Sigmoid colon (tissue), 7 donors: ENCODE results near the gene SNCB. TPM values are rescaled to one million over a fixed set of nuclear protein-coding genes. Genes with fewer than 3 reads are reported as not detected.

Experiments
- DNase-seq: peaks from one replicate; pipeline ENCODE4 v3.0.0-alpha.2; 2019
- H3K27ac ChIP-seq, 4 donors: fragments of 200-600 bp; sonication (generic); one replicate each; pipeline ENCODE4 v1.5.1; 2016 to 2019; ENCODE audit warnings: mild to moderate bottlenecking in 1 of 4
- H3K27me3 ChIP-seq, 3 donors: fragments of 200-600 bp; sonication (generic); one replicate each; pipeline ENCODE4 v1.5.1; 2019; ENCODE audit warnings: mild to moderate bottlenecking in 1 of 3
- H3K36me3 ChIP-seq, 4 donors: fragments of 200-600 bp; sonication (generic); one replicate each; pipeline ENCODE4 v1.5.1; 2016 to 2019
- H3K4me1 ChIP-seq, 4 donors: fragments of 200-600 bp; sonication (generic); one replicate each; pipeline ENCODE4 v1.5.1; 2017 to 2019
- H3K4me3 ChIP-seq, 4 donors: fragments of 200-600 bp; sonication (generic); one replicate each; pipeline ENCODE4 v1.5.1; 2017 to 2019; ENCODE audit warnings: mild to moderate bottlenecking in 2 of 4, moderate library complexity in 1 of 4
- H3K9me3 ChIP-seq, 4 donors: fragments of 200-600 bp in 3 of 4; sonication (generic) in 3 of 4; one replicate each; pipeline versions ENCODE4 v1.5.1 to v1.6.1; 2013 to 2019
- CTCF ChIP-seq, 4 experiments: fragments of 450-650 bp in 3 of 4; fragments of 200-600 bp in 1 of 4; IDR thresholded peaks; one replicate each; pipeline ENCODE4 v1.5.1; 2016 to 2019; ENCODE audit warnings: antibody characterized with exemption in 4 of 4, mild to moderate bottlenecking in 3 of 4, moderate library complexity in 2 of 4
- EP300 ChIP-seq, 4 donors: sonication (generic); formaldehyde crosslinking; IDR thresholded peaks; one replicate each; pipeline ENCODE4 v1.6.1; 2017; ENCODE audit warnings: antibody characterized with exemption in 4 of 4
- POLR2A ChIP-seq, 2 donors: fragments of 450-650 bp; IDR thresholded peaks; one replicate each; pipeline ENCODE4 v1.6.1; 2016; ENCODE audit warnings: antibody characterized with exemption in 2 of 2, mild to moderate bottlenecking in 2 of 2, moderate library complexity in 2 of 2
- POLR2AphosphoS5 ChIP-seq, 4 donors: sonication (generic); formaldehyde crosslinking; IDR thresholded peaks; one replicate each; pipeline ENCODE4 v1.6.1; 2017; ENCODE audit warnings: antibody characterized with exemption in 4 of 4
- WGBS, 2 donors: extraction: QIAGEN DNeasy Blood & Tissue Kit; methylation state at CpG; one replicate each; pipeline ENCODE4 v1.1.7; 2013; 5-methylcytosine and 5-hydroxymethylcytosine counted together
- intact Hi-C: fragments of 100-400 bp; cut with DNase I; formaldehyde crosslinking; loops from one replicate; pipeline ENCODE4 v1.15.1; 2023
- polyA plus RNA-seq, 3 donors: library from polyadenylated mRNA; stranded (reverse); fragments of 200-250 nt; gene quantifications; one replicate each; pipeline ENCODE4 v1.2.3, GENCODE V29; 2013
- total RNA-seq, 4 donors: library from RNA; depleted of rRNA; stranded (reverse); fragments of >200 nt; gene quantifications; one replicate each; pipeline ENCODE4 v1.1.0, GENCODE V29; 2016
- donor health status: healthy with polysubstance abuse.
- donor health status: Bipolar disorder and iron deficiency.
- donor health status: healthy.

The SNCB gene
- total and polyA plus RNA-seq, 7 donors, result 0.23 to 2.2 TPM; not detected in 5

GRCh38 chr5:176577312-176578176 is 52.8 kb downstream of the SNCB start:
- Histone ChIP-seq H3K36me3 (no peaks in the 10 kb centered on the region), H3K27me3 (peaks cover 0 to 13% (median 0%) of the 10 kb centered on the region in 3 donors), H3K4me3 (no peak overlapping the region), H3K27ac (no peak overlapping the region), H3K9me3 (no peaks in the 10 kb centered on the region), H3K4me1 (no peaks in the 10 kb centered on the region)
- no peak for TF ChIP-seq POLR2AphosphoS5 (IDR thresholded peaks at IDR 0.05)
- no peak for TF ChIP-seq CTCF (IDR thresholded peaks at IDR 0.05)
- TF ChIP-seq EP300 (IDR thresholded peaks at IDR 0.05), result no peak
- TF ChIP-seq POLR2A (IDR thresholded peaks at IDR 0.05), result no peak
- DNase-seq, result no peak
- 86 to 91% methylated on average over 36 of the region's 36 CpGs for WGBS, 2 donors
- intact Hi-C loops, result loop anchor here (10.0 kb wide), 2 partner anchors 67 to 163 kb away; partner anchors contain the start of genes CLTB and TSPAN17

GRCh38 chr5:176575488-176576422 is 54.6 kb downstream of the SNCB start:
- Histone ChIP-seq H3K9me3 (no peaks in the 10 kb centered on the region), H3K27me3 (peaks cover 0 to 13% (median 0%) of the 10 kb centered on the region in 3 donors), H3K4me1 (no peaks in the 10 kb centered on the region), H3K27ac (no peak overlapping the region), H3K36me3 (no peaks in the 10 kb centered on the region), H3K4me3 (no peak overlapping the region)
- no peak for TF ChIP-seq POLR2AphosphoS5 (IDR thresholded peaks at IDR 0.05)
- no peak for TF ChIP-seq POLR2A (IDR thresholded peaks at IDR 0.05)
- TF ChIP-seq EP300 (IDR thresholded peaks at IDR 0.05), result no peak
- TF ChIP-seq CTCF (IDR thresholded peaks at IDR 0.05), result no peak
- intact Hi-C loops, result loop anchor here (10.0 kb wide), 2 partner anchors 69 to 161 kb away; partner anchors contain the start of genes CLTB and TSPAN17
- no peak for DNase-seq
- 89 to 90% methylated on average over 37 of the region's 37 CpGs for WGBS, 2 donors

- no peaks in the 10 kb centered on the region for H3K4me1 ChIP-seq
- no peak overlapping the region for H3K27ac ChIP-seq
- no peaks in the 10 kb centered on the region for H3K9me3 ChIP-seq
- no peak for DNase-seq
- intact Hi-C loops, result loop anchor here (10.0 kb wide), 2 partner anchors 70 to 160 kb away; partner anchors contain the start of genes CLTB and TSPAN17
- no peak for TF ChIP-seq CTCF (IDR thresholded peaks at IDR 0.05)
- TF ChIP-seq POLR2AphosphoS5 (IDR thresholded peaks at IDR 0.05), result no peak
- TF ChIP-seq POLR2A (IDR thresholded peaks at IDR 0.05), result no peak
- no peak for TF ChIP-seq EP300 (IDR thresholded peaks at IDR 0.05)
- H3K36me3 ChIP-seq, result no peaks in the 10 kb centered on the region
- 90 to 91% methylated on average over 14 of the region's 14 CpGs for WGBS, 2 donors
- no peak overlapping the region for H3K4me3 ChIP-seq
- peaks cover 0 to 16% (median 0%) of the 10 kb centered on the region in 3 donors for H3K27me3 ChIP-seq
Measured at GRCh38 chr5:176575066-176575465, 55.3 kb downstream of the SNCB start.

GRCh38 chr5:176574297-176574591 is 56.1 kb downstream of the SNCB start:
- Histone ChIP-seq H3K9me3 (no peaks in the 10 kb centered on the region), H3K27ac (no peak overlapping the region), H3K27me3 (peaks cover 0 to 16% (median 0%) of the 10 kb centered on the region in 3 donors), H3K4me1 (no peaks in the 10 kb centered on the region), H3K36me3 (no peaks in the 10 kb centered on the region), H3K4me3 (no peak overlapping the region)
- no peak for DNase-seq
- intact Hi-C loops, result loop anchor here (10.0 kb wide), 2 partner anchors 71 to 159 kb away; partner anchors contain the start of genes CLTB and TSPAN17
- WGBS, 2 donors, result 41 to 52% methylated on average over 10 of the region's 10 CpGs
- peak in 1 of 4 experiments; percentile 3 for TF ChIP-seq CTCF (IDR thresholded peaks at IDR 0.05)
- no peak for TF ChIP-seq POLR2AphosphoS5 (IDR thresholded peaks at IDR 0.05)
